Tongue (tissue), 2 donors: Measurements from ENCODE around the gene STK38L. TPM values are rescaled to one million over a fixed set of nuclear protein-coding genes. Genes with fewer than 3 reads are reported as not detected.
A peak's percentile ranks its signal among the peaks of the same experiment; 100 is the strongest.
"Not testable (repeated sequence)": the region's sequence is repeated elsewhere in the genome, so short reads cannot be mapped to it uniquely, and the experiment has no call there.

Experiments used
- DNase-seq: peaks from one replicate; pipeline ENCODE4 v3.0.0-alpha.2; 2015
- total RNA-seq: library from RNA; depleted of rRNA; stranded (reverse); fragments of >200 nt; gene quantifications from one replicate; pipeline ENCODE4 v1.2.3, GENCODE V29; 2014

The STK38L gene
- total RNA-seq, 1 donor from 2014 or later = 42.2 TPM

DNA sequence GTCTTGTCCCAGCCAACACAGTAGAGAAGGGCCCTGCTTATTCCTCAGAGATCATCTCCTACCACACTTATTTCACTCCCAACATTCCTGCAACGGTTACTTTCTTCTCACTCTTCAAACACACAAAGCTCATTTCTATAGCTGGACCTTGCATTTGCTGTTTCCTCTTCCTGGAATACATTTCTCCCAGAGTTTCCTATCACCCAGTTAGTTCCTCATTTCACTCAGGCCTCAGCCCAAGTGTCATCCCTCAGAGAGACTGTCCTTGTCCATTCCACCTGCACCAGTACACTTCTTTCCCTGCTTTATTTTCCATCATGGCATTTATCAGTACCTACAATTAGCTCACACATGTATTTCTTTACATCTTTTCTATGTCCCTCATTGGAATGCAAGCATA lies 14.7 kb upstream of the STK38L start:
- no peak for DNase-seq

- DNase-seq = not testable (repeated sequence)
Measured at GRCh38 chr12:27231374-27231773, 12.7 kb upstream of the STK38L start.

DNA sequence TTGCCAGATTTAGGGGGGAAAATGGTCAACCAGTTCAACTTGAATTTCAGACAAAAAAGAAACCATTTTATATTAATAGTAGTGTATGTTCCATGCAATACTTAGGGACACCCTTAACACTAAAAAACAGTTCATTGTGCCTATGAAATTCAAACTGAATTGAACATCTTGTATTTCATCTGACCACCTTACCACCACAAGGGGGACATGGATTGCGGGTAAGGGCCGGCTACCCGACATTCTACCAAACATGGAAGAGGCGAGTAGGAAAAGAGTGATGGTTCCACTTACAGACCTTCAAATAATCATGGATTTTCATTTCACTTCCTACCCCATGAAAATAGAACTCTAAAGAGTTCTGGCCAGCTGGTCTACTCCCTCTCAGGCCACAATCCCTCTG lies 10.3 kb upstream of the STK38L start:
- DNase-seq = no peak

- no peak for DNase-seq
Measured at GRCh38 chr12:27236498-27236897, 7.6 kb upstream of the STK38L start.

GRCh38 chr12:27237790-27238771 lies 6.0 kb upstream of the STK38L start:
- no peak for DNase-seq

- DNase-seq = no peak
Measured at GRCh38 chr12:27243006-27243405, 1.1 kb upstream of the STK38L start.

DNA sequence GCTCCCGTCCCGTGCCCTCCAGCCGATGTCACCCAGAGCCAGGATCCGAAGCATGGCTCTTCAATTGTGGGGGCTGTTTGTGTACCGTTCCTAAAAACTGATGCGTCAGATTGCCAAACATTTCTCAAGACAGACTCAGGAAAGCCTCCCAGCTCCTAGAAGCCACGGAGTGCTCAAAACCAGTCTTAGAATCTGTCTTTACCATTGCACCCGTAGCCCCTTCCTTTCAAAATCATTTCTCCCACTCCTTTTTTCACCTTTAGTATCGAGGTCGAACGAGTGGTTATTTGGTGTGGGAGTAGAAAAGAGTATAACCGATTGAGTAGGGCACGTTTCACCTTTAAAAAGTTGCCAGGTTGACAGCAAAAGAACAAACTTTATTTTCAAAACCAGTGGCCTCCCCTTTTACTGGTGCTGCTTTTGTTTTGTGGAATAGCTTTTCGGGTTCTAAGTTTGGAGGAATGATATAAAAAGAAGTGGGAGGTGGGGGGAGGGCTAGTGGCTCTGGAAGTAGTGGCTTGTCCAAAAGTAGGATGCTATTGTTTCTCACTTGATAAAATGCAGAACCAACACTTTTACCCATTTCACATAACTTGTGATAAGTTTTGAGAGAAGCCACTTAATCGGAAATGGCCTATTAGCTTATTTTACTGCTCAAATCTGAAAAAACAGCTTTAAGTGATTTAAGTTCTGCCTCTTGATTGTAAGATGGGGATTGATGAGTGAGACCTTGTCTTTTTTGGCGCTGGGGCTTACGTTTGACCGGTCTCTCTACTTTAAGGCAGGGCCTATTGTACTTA lies 803 bp downstream of the STK38L start:
- DNase-seq = peak; percentile 56

DNA sequence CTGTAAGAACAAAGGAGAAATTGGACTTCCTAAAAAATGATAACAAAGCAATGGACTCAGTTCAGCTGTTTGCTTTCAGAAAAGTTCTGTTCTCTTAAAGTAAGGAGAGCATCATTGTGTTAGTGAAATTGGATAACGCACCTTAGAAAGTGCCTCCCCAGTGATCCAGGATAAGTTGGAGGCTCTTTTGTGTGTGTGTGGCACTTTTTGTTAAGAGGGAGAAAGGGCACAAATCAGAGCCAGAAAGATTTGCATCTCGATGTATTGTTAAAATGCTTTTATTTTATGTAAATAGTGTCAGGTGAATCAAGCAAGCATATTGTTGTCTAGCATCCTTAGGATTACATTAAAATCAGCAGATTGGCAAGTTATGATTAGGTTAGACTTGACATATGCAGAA lies 2.1 kb downstream of the STK38L start:
- no peak for DNase-seq

DNA sequence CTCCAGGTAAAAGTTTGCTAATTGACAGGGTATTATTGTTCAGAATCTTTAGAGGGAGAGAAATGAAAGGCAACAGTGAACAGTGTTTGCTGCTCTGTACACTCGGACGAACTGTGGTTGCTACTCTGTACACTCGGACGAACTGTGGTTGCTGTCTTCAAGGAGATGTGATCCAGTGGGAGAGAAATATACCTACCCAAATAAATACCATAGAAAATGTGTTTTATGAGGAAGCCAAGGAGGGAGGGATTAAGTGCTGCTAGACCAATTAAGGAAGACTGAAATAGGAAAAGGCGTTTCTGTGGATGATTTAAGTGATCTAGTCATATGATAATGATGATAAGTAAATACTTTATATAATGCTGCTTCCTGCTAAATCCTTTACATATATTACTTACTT lies 2.7 kb downstream of the STK38L start:
- no peak for DNase-seq

DNA sequence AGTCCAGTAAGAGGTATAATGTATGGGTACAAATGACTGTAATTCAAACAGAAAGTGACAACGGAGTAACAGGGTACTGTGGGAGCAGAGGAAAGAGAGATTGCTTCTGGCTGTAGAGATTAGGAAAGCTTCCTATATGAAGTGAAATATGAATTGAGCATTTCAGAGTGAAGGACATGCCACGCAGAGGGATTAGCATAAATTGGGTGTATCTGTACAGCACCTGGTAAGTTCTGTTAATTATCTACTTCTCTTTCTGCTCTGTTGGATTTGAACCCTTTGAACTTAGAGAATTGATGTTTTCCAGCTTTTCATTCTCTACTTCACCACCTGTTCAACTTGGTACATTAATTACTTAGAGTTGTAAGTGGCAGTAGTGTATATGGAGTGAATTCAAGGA lies 8.8 kb downstream of the STK38L start:
- DNase-seq = no peak

DNA sequence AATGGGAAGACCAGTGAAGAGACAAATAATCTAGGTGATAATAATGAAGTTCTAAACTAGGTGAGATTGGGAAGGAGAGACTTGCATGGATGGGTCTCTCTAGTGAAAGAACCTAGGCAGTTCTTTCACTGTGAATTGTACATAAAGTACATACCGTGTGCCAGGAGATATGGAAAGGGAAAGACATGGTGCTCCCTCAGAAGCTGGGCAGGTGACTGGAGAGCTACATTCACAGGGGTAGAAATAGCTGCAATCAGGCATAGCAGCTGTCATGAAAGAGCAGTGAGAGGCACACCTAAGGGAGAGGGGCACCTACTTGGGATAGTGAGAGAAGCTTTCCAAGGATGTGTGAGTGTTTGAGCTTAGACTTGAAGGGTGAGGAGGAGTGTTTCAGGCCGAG lies 9.3 kb downstream of the STK38L start:
- DNase-seq = no peak

- DNase-seq = no peak
Measured at GRCh38 chr12:27255806-27256205, 11.7 kb downstream of the STK38L start.

DNA sequence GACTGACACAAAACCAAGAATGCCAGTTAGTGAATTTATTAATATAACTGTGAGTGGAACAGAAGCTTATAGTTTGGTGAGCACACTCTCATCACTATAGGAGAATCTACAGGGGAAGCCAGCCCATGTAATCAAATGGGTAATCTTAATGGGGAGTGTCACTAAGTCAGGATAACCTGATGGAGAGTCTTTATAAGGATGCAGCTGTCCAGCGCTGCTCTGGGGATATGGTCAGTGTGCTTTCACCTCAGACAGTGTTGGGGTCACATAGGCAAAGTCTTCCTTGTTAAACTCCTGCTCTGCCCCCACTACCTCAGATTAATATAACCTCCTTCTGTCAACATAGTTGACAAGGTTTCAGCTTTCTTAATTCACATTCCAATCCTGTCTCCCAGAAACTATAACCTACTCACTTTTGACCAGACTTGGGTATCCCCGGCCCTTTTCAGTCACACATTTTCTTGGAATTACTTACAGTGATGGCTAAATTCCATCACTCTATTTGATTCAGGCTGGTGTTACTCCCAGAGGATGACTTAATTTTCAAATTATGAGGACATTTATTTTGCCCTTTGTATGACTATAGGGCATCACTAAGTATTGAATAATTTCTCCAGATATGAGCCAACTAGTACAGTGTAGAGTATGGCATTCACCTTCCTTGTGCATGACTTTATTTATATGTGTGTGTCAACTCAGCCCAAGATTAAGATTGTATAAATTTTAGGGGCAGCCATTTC lies 13.2 kb downstream of the STK38L start:
- no peak for DNase-seq

GRCh38 chr12:27260746-27261145 lies 16.7 kb downstream of the STK38L start:
- DNase-seq = no peak

GRCh38 chr12:27261866-27262265 lies 17.8 kb downstream of the STK38L start:
- no peak for DNase-seq

- DNase-seq = no peak
Measured at GRCh38 chr12:27270148-27270547, 26.1 kb downstream of the STK38L start.

DNA sequence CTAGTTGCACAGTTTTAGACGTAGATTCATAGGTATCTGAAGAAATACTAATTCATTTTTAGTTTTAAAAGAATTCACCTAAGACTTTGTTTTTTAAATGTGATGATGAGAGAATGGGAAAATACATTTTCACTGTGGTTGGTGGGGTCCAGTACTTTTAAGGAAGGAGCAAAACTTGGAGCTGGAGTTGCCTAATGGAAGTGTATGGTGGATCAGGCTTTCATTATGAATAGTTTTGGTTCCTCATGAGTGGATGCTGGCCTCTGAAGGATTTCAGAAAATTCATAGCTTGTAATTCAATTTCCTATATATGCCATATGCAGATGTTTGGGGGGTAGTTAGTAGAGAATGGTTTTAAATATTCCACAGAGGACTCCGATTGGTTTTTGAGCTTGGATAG lies 27.1 kb downstream of the STK38L start:
- DNase-seq = no peak

GRCh38 chr12:27272373-27273028 lies 28.4 kb downstream of the STK38L start:
- no peak for DNase-seq

DNA sequence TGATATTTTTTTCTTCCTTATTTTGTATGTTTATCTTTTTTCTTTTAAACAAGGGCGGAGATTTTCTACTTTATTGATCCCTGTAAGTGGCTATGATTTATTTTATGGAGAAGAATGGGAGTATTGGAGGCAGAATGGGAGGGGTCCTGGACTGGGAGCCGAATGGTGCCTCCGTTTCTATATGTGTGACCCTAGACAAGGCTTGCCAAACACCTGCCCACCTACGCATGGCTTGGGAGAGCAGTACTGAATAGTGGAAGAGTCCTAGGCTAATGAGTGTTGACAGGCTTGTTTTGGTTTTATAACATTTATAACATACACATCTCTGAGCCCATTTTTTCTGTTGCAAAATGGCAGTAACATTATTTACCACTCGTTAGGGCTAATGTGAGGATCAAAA lies 29.0 kb downstream of the STK38L start:
- no peak for DNase-seq

DNA sequence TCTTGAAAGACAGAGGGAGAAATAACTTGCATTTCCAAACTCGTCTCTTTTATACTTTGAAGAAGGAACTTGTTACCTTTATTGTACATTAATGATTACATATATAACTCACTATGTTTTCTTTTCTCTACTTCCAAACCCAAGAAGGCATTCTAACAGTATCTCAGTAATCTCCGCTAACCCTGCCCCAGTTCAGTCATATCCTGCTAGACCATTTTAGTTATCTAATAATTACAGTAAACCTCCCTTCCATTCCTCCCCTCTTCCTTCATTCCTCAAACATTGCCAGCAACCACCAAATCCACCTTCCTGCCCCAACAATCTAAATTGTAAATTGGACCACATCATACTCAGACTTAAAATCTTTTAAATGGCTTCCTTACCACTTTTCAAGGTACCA lies 30.6 kb downstream of the STK38L start:
- no peak for DNase-seq

GRCh38 chr12:27276275-27276674 lies 32.2 kb downstream of the STK38L start:
- no peak for DNase-seq

DNA sequence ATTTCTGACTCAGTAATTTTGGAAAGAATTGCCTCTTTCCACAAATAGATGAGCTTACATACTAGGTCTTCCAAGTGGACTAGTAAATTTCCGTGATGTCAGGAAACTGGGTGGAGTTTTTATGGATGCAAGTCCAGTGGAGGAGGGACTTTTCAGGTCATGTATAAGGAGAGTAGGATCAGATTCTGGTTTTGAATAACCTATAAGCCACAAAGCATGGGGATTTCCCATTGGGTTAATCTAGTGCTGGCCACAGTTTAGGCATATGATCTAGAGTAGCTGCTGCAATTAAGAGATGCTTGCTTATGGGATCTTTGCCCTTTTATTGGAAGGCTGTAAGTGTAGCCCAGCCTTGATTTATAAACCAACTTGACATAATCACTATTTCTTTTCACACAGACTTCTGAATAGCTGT lies 33.8 kb downstream of the STK38L start:
- DNase-seq = peak; percentile 34
